ENCODE data around the gene PKIB. TPM values are rescaled to one million over a fixed set of nuclear protein-coding genes. Genes with fewer than 3 reads are reported as not detected.

Gene PKIB
- total RNA-seq, 2 donors from 2014 or later: 46.0 to 56.1 TPM

DNA sequence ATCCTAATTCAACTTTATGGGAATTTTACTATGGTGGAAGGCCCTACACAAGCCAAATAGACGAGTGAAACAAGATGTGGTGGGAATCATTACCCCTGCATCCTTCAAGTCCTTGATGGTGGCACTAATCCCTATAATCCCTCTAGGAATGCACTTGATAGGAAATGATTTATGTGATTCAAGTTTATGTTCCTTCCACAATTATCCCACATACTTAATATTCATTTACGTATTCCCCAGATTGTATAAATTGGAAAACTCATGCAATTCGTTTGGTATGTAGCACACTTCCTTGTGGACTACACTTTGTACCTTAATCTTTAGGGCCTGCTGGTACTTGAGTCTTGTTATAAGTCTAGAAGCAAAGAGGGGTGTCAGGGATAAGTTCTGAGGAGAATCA, 40.8 kb downstream of the PKIB start:
- Mint-ChIP-seq H3K9me3 (no peaks in the 10 kb centered on the region), H3K4me3 (no peak overlapping the region), H3K4me1 (peaks cover 11% of the 10 kb centered on the region), H3K27me3 (ENCODE audit: insufficient read depth) (no peaks in the 10 kb centered on the region), H3K36me3 (ENCODE audit: low read depth) (peaks cover 5% of the 10 kb centered on the region), H3K27ac (no peak overlapping the region)
- no peaks in the 10 kb centered on the region for H3K36me3 ChIP-seq (ENCODE audit: control insufficient read depth, insufficient read depth, low read length)
- WGBS, 2 experiments (ENCODE audit: insufficient coverage in 1 of 2, insufficient read length in 1 of 2): 95 to 100% methylated on average over 2 to 3 of the region's 3 CpGs
- H3K27ac ChIP-seq (ENCODE audit: low read depth, low read length): no peak overlapping the region
- no peak overlapping the region for H3K9ac ChIP-seq (ENCODE audit: extremely low read depth, low read length, poor library complexity, severe bottlenecking)
- no peaks in the 10 kb centered on the region for H3K4me1 ChIP-seq (ENCODE audit: control insufficient read depth, insufficient read depth, low read length)
- H3K27me3 ChIP-seq (ENCODE audit: control insufficient read depth, insufficient read depth, low read length, poor library complexity, severe bottlenecking): no peaks in the 10 kb centered on the region
- H3K4me3 ChIP-seq (ENCODE audit: low read length): no peak overlapping the region
- no peak for DNase-seq
- no peak for TF ChIP-seq CTCF (conservative IDR thresholded peaks at IDR 0.05)
- H3K9me3 ChIP-seq (ENCODE audit: control insufficient read depth, low read length): no peaks in the 10 kb centered on the region

DNA sequence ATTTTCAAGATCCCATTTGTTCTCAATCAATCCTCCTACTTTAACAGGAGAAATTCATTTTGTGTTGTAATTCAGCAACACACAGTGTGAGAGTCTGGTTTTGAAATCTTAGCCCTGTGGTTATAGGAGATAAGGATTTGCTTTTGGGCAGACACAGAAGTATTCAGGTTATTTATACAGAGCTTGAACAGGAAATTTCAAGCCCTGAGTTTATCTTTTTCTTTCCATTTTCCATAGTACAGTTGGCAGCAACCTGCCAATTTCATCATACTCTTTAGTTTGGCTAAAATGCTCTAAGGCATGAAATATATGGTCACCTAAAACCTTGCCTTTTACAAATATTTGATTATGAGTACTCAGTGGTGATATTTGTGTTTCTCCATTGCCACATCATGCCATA, 41.4 kb downstream of the PKIB start:
- Histone ChIP-seq H3K9ac (ENCODE audit: extremely low read depth, low read length, poor library complexity, severe bottlenecking) (no peak overlapping the region), H3K4me1 (ENCODE audit: control insufficient read depth, insufficient read depth, low read length) (no peaks in the 10 kb centered on the region), H3K27ac (ENCODE audit: low read depth, low read length) (no peak overlapping the region), H3K36me3 (ENCODE audit: control insufficient read depth, insufficient read depth, low read length) (no peaks in the 10 kb centered on the region), H3K4me3 (ENCODE audit: low read length) (no peak overlapping the region), H3K9me3 (ENCODE audit: control insufficient read depth, low read length) (no peaks in the 10 kb centered on the region), H3K27me3 (ENCODE audit: control insufficient read depth, insufficient read depth, low read length, poor library complexity, severe bottlenecking) (no peaks in the 10 kb centered on the region)
- Mint-ChIP-seq H3K36me3 (ENCODE audit: low read depth) (peaks cover 5% of the 10 kb centered on the region), H3K27me3 (ENCODE audit: insufficient read depth) (no peaks in the 10 kb centered on the region), H3K9me3 (no peaks in the 10 kb centered on the region), H3K27ac (no peak overlapping the region), H3K4me3 (no peak overlapping the region), H3K4me1 (peaks cover 11% of the 10 kb centered on the region)
- TF ChIP-seq CTCF (conservative IDR thresholded peaks at IDR 0.05): no peak
- DNase-seq: no peak

DNA sequence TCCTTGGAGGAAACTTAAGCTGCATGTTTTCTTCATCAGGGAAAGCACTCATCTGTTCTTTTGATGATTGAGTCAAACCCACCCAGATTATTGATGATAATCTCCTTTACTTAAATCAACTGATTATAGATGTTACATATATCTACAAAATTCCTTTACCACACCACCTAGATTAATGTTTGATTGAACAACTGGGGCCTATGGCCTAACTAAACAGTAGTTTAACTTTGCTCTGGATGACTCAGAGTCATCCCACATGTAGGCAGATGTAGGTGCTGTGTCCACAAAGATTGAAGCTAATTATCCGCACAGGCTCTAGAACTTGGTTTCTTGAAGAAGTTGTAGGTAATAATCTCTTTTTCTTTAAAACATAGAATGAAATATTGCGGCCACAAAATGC, 42.2 kb downstream of the PKIB start:
- Mint-ChIP-seq H3K4me3 (no peak overlapping the region), H3K27ac (no peak overlapping the region), H3K9me3 (no peaks in the 10 kb centered on the region), H3K36me3 (ENCODE audit: low read depth) (peaks cover 5% of the 10 kb centered on the region), H3K4me1 (peaks cover 11% of the 10 kb centered on the region), H3K27me3 (ENCODE audit: insufficient read depth) (no peaks in the 10 kb centered on the region)
- Histone ChIP-seq H3K9ac (ENCODE audit: extremely low read depth, low read length, poor library complexity, severe bottlenecking) (no peak overlapping the region), H3K4me3 (ENCODE audit: low read length) (no peak overlapping the region), H3K4me1 (ENCODE audit: control insufficient read depth, insufficient read depth, low read length) (no peaks in the 10 kb centered on the region), H3K9me3 (ENCODE audit: control insufficient read depth, low read length) (no peaks in the 10 kb centered on the region), H3K27me3 (ENCODE audit: control insufficient read depth, insufficient read depth, low read length, poor library complexity, severe bottlenecking) (no peaks in the 10 kb centered on the region), H3K27ac (ENCODE audit: low read depth, low read length) (no peak overlapping the region), H3K36me3 (ENCODE audit: control insufficient read depth, insufficient read depth, low read length) (no peaks in the 10 kb centered on the region)
- TF ChIP-seq CTCF (conservative IDR thresholded peaks at IDR 0.05): no peak
- DNase-seq: no peak
- 94 to 96% methylated on average over 2 of the region's 2 CpGs for WGBS, 2 experiments (ENCODE audit: insufficient coverage in 1 of 2, insufficient read length in 1 of 2)
